Esophagus squamous epithelium (tissue), 5 donors: ENCODE measurements around the gene SCMH1. TPM values are rescaled to one million over a fixed set of nuclear protein-coding genes. Genes with fewer than 3 reads are reported as not detected.

ENCODE experiments used
- DNase-seq: peaks from one replicate; lab custom pipeline; 2025; lab: John Stamatoyannopoulos, UW
- H3K27ac ChIP-seq, 4 donors: fragments of 200-600 bp; sonication (generic); one replicate each; pipeline ENCODE4 v1.5.1; 2016 to 2019; ENCODE audit warnings: mild to moderate bottlenecking in 1 of 4
- H3K27me3 ChIP-seq, 4 donors: fragments of 200-600 bp; sonication (generic); 1 replicate in 3 of 4; 2 replicates in 1 of 4; pipeline versions ENCODE4 v1.5.1 to v1.6.0; 2017 to 2021; ENCODE audit warnings: antibody characterized with exemption in 1 of 4
- H3K36me3 ChIP-seq, 3 donors: fragments of 200-600 bp; sonication (generic); one replicate each; pipeline ENCODE4 v1.5.1; 2016 to 2019
- H3K4me1 ChIP-seq, 3 donors: fragments of 200-600 bp; sonication (generic); one replicate each; pipeline ENCODE4 v1.5.1; 2017 to 2019
- H3K4me3 ChIP-seq, 4 donors: fragments of 200-600 bp; sonication (generic); 1 replicate in 3 of 4; 2 replicates in 1 of 4; pipeline ENCODE4 v1.5.1; 2016 to 2019; ENCODE audit warnings: mild to moderate bottlenecking in 2 of 4, moderate library complexity in 1 of 4
- H3K9me3 ChIP-seq, 3 donors: fragments of 200-600 bp; sonication (generic); one replicate each; pipeline ENCODE4 v1.5.1; 2016 to 2019
- POLR2A ChIP-seq, 4 donors: fragments of 450-650 bp; IDR thresholded peaks; one replicate each; pipeline ENCODE4 v1.6.1; 2017; ENCODE audit warnings: antibody characterized with exemption in 4 of 4, mild to moderate bottlenecking in 4 of 4, moderate library complexity in 3 of 4
- WGBS, 2 donors: methylation state at CpG; one replicate each; pipeline ENCODE4 v1.1.5; 2018; 5-methylcytosine and 5-hydroxymethylcytosine counted together
- intact Hi-C: fragments of 100-400 bp; cut with DNase I; formaldehyde crosslinking; loops from one replicate; pipeline ENCODE4 v1.15.0; 2022
- total RNA-seq, 4 donors: library from RNA; depleted of rRNA; stranded (reverse); fragments of >200 nt; gene quantifications; one replicate each; pipeline ENCODE4 v1.1.0, GENCODE V29; 2016
- TF ChIP-seq, protein P1 (sequence below), 6 experiments: fragments of 450-650 bp in 4 of 6; fragments of 200-600 bp in 2 of 6; sonication (generic) in 2 of 6; IDR thresholded peaks; one replicate each; pipeline ENCODE4 v1.5.1; 2016 to 2019; ENCODE audit warnings: antibody characterized with exemption in 6 of 6, mild to moderate bottlenecking in 4 of 6, moderate library complexity in 4 of 6
- donor health status: DM: yes; HTN: yes; CAD: no.

Gene SCMH1
- total RNA-seq, 4 donors from 2014 or later: 4.4 to 46.9 (median 16.3) TPM

DNA sequence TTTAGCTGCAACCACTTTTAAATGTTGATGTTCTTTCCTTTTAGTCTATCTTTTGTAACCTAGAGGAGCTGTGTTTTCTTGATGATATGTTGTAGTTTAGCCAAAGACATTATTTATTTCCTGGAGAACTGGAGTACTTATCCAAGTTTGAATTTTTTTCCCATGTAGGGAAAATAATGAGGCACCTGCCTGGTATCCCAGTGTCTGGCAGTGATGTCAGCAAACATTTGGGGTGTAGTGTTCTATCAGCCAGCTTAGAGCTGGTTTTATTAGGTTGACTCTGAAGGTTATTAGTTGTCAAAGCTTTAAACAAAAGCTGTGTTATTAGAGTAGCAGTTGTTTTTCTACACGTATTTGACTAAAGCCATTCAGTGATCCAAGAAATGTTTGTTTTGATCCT, 259.4 kb downstream of the SCMH1 start:
- H3K9me3 ChIP-seq: no peaks in the 10 kb centered on the region
- H3K4me3 ChIP-seq: peak overlapping the region in 1 of 4 donors; percentile 2
- H3K27ac ChIP-seq: peak overlapping the region; percentile 30 to 97 (median 71)
- WGBS, 2 donors: 36 to 41% methylated on average over 1 of the region's 1 CpG
- TF ChIP-seq POLR2A (IDR thresholded peaks at IDR 0.05): no peak
- TF ChIP-seq, protein P1, sequence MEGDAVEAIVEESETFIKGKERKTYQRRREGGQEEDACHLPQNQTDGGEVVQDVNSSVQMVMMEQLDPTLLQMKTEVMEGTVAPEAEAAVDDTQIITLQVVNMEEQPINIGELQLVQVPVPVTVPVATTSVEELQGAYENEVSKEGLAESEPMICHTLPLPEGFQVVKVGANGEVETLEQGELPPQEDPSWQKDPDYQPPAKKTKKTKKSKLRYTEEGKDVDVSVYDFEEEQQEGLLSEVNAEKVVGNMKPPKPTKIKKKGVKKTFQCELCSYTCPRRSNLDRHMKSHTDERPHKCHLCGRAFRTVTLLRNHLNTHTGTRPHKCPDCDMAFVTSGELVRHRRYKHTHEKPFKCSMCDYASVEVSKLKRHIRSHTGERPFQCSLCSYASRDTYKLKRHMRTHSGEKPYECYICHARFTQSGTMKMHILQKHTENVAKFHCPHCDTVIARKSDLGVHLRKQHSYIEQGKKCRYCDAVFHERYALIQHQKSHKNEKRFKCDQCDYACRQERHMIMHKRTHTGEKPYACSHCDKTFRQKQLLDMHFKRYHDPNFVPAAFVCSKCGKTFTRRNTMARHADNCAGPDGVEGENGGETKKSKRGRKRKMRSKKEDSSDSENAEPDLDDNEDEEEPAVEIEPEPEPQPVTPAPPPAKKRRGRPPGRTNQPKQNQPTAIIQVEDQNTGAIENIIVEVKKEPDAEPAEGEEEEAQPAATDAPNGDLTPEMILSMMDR (IDR thresholded peaks at IDR 0.05): no peak
- peaks cover 9 to 65% (median 33%) of the 10 kb centered on the region in 3 donors for H3K4me1 ChIP-seq
- peaks cover 5 to 44% (median 16%) of the 10 kb centered on the region in 3 donors for H3K36me3 ChIP-seq
- DNase-seq: no peak
- intact Hi-C loops: no loop called here
- no peaks in the 10 kb centered on the region for H3K27me3 ChIP-seq

DNA sequence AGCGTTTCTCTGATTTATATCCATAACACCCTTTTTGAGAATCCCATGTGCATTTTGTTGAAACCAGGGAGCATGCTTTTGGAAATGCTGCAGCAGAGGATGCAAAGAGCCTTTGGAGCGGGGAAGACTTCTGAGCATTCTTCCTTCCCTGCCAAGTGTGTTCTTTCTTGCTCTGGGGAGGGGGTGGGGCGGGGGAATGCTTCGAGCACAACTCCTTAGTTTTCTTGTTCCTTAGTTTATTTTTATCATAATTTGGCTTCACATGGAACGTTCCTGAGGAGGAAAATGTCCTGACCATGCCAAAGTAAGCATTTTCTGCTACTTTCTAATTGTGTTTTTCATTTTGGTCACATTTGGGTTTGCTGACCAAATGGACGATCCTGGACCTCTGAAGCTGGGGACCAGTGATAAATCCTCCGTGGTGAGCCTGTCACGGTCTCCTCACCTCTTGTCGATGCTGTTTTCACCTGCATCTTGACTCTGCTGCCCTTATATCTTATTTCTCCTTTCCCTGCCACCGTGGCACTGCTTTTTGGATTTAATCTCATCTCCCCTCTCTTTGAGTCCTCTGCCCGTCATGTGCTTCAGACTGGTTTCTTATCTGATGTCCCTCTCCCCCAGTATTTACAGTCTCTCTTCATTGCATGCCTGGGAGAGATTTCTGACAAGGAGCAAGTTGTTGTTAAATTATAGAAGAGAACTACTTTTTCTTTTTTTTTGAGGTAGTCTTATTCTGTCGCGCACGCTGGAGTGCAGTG, 260.2 kb downstream of the SCMH1 start:
- Histone ChIP-seq H3K9me3 (no peaks in the 10 kb centered on the region), H3K27me3 (no peaks in the 10 kb centered on the region), H3K36me3 (peaks cover 5 to 36% (median 8%) of the 10 kb centered on the region in 3 donors), H3K4me1 (peaks cover 9 to 65% (median 33%) of the 10 kb centered on the region in 3 donors), H3K27ac (peak overlapping the region; percentile 27 to 97 (median 94)), H3K4me3 (peak overlapping the region in 2 of 4 donors; percentile 2)
- DNase-seq: no peak
- intact Hi-C loops: no loop called here
- 69 to 74% methylated on average over 14 of the region's 14 CpGs for WGBS, 2 donors
- TF ChIP-seq POLR2A (IDR thresholded peaks at IDR 0.05): no peak
- TF ChIP-seq, protein P1 (IDR thresholded peaks at IDR 0.05): no peak

DNA sequence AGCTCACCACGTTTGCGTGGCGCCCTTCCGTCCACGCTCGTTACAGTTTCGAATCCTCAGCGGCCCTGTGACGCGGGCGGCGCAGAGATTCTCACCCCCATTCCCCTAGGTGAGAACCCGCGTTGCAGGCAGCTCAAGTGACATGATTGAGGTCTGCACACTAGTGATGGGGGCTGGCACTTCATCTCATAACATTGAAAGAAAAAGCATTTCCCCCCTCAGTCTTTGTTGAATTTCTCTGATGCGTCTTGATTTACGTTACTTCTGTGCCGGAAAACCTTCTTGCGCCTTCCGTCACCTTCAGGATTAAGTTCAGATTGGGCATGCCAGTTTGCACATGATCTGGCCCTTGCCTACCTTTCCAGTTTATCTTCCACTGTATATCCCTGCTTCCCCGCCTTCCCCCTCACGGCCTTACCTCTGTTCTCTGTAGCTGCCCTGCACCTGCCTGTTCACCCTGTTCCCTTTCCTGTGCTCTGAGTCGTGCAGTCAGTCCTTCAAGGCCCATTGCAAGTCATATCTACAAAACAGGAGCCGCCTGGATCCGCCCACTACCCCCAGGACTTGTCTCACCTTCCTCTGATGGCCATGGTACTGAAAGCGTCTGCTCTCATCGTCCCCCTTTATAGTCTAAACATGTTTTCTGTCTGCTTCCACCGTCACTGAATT, 261.5 kb downstream of the SCMH1 start:
- intact Hi-C loops: no loop called here
- peak overlapping the region; percentile 92 to 97 (median 96) for H3K27ac ChIP-seq
- H3K4me1 ChIP-seq: peaks cover 9 to 65% (median 33%) of the 10 kb centered on the region in 3 donors
- 12 to 20% methylated on average over 15 to 26 of the region's 27 CpGs for WGBS, 2 donors
- H3K9me3 ChIP-seq: no peaks in the 10 kb centered on the region
- no peak for DNase-seq
- H3K36me3 ChIP-seq: peaks cover 5 to 23% (median 8%) of the 10 kb centered on the region in 3 donors
- H3K27me3 ChIP-seq: no peaks in the 10 kb centered on the region
- TF ChIP-seq, protein P1 (IDR thresholded peaks at IDR 0.05): no peak
- TF ChIP-seq POLR2A (IDR thresholded peaks at IDR 0.05): no peak
- peak overlapping the region; percentile 67 to 94 (median 84) for H3K4me3 ChIP-seq

DNA sequence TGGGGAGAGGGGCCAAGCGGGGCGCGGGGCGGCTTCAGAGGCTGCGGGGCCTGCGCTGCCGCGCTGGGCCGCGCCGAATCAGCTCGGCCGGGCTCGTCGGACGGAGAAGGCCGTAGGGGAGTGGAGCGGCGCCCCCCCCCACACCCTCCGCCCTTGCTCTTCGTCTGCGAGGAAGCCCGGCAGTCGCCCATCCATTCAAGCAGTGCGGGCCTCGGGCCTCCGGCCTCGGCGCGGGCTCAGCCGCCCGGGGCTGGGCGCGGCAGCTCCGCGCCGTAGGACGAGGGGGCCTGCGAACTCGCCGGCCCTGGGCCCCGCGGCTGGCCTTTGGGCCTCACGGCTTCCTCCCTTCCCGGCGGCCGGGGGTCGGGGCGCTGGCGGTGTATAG, 262.0 kb downstream of the SCMH1 start:
- intact Hi-C loops: no loop called here
- Histone ChIP-seq H3K4me3 (peak overlapping the region; percentile 67 to 94 (median 84)), H3K27me3 (no peaks in the 10 kb centered on the region), H3K4me1 (peaks cover 9 to 60% (median 30%) of the 10 kb centered on the region in 3 donors), H3K36me3 (peaks cover 1 to 18% (median 4%) of the 10 kb centered on the region in 3 donors), H3K9me3 (no peaks in the 10 kb centered on the region), H3K27ac (peak overlapping the region; percentile 92 to 97 (median 96))
- DNase-seq: no peak
- 0% methylated on average over 1 of the region's 50 CpGs; no CpG with 5 or more reads in 1 of the 2 donors for WGBS, 2 donors
- TF ChIP-seq, protein P1 (IDR thresholded peaks at IDR 0.05): no peak
- TF ChIP-seq POLR2A (IDR thresholded peaks at IDR 0.05): no peak
